WI38 (cell line): ENCODE results near the gene RECK.

Experiments used
- H3K4me3 ChIP-seq: 2 replicates; pipeline ENCODE4 v1.5.1; 2011; ENCODE audit warnings: low read depth, mild to moderate bottlenecking, control low read depth, low read length
- TF ChIP-seq, protein P1 (sequence below): IDR thresholded peaks from 2 replicates; pipeline ENCODE4 v1.5.1; 2012; ENCODE audit warnings: low read depth, mild to moderate bottlenecking, control low read depth, low read length

RECK gene

GRCh38 chr9:36101916-36102741, 65.4 kb downstream of the RECK start:
- H3K4me3 ChIP-seq, result no peak overlapping the region
- TF ChIP-seq, protein P1, sequence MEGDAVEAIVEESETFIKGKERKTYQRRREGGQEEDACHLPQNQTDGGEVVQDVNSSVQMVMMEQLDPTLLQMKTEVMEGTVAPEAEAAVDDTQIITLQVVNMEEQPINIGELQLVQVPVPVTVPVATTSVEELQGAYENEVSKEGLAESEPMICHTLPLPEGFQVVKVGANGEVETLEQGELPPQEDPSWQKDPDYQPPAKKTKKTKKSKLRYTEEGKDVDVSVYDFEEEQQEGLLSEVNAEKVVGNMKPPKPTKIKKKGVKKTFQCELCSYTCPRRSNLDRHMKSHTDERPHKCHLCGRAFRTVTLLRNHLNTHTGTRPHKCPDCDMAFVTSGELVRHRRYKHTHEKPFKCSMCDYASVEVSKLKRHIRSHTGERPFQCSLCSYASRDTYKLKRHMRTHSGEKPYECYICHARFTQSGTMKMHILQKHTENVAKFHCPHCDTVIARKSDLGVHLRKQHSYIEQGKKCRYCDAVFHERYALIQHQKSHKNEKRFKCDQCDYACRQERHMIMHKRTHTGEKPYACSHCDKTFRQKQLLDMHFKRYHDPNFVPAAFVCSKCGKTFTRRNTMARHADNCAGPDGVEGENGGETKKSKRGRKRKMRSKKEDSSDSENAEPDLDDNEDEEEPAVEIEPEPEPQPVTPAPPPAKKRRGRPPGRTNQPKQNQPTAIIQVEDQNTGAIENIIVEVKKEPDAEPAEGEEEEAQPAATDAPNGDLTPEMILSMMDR, result no peak

GRCh38 chr9:36102742-36103495, 66.2 kb downstream of the RECK start:
- H3K4me3 ChIP-seq, result no peak overlapping the region
- TF ChIP-seq, protein P1, result peak; percentile 40

DNA sequence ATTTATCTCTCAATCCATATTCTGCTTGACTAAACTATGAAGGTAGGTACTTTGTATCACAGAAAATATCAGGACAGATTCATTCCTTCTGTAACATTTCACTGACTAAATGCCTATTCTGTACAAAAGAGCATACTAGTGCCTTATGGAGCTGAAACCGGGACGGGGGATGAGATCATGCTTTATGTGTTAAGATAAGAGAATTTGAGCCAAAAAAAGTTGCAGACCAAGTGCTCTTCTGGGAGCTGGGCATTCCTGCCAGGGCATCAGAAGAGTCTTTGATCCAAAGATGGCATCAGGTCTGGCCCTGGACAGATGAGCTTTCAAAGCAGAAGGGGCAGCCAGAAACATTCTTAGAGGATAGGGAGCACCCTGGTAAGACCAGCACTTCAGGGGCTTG, 72.4 kb downstream of the RECK start:
- TF ChIP-seq, protein P1, result no peak
- H3K4me3 ChIP-seq, result no peak overlapping the region

DNA sequence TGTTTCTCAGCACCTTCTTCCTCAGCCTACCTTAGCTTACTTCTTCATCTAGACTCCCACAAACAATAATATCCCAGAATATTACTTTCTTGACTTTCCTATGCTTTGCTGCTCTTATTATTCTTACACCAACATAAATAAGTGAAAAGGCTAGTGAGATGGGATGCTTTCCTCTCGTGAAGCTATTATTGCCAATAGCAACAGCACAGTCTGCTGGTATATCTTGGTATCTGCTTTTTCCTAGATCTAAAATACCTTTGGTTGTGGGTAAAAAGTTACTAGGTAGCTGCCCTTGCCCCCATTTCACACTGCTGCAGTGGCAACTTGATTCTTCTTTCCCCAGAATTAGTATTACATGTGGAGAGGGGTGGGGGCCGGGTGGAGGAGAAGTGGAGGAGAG, 73.7 kb downstream of the RECK start:
- H3K4me3 ChIP-seq, result no peak overlapping the region
- TF ChIP-seq, protein P1, result no peak

- H3K4me3 ChIP-seq, result no peak overlapping the region
- TF ChIP-seq, protein P1, result no peak
These were observed 75.8 kb downstream of the RECK start for GRCh38 chr9:36112516-36112915.

DNA sequence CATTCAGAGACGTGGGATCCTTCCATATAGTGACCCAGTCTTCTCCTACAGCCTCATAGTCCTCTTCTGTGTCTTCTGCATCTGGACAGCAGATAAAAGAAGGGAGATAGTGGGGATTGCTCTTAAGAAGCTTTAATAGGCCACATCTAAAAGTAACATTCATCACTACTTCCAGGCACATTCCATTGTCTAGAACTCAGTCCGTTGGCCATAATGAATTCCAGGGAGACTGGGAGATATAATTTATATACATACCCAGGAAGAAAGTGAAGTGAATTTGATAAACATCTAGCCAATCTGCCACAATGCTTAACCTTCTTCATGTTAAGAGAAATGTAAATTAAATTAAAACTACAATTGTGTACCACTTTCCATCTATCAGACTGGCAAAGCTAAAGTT, 77.3 kb downstream of the RECK start:
- TF ChIP-seq, protein P1, result no peak

DNA sequence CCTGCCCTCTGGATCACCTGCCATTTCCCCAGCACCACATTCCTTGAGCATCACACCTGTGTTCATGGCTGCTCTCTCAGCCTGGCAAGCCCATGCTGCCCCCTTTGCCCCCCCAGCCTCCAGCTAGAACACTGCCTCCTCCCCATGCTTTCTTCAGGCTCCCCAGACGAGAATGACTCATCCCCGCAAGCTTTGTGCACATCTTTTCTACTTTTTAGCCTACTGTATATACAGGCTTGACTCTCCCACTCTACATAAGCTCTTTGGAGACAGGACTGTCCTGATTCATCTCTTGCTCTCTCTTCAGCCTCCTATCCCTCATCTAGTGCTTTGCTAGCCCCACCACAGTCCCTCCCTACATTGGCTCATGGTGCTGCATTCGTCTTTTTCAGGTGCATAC, 79.9 kb downstream of the RECK start:
- TF ChIP-seq, protein P1, result no peak
- H3K4me3 ChIP-seq, result no peak overlapping the region

More for the DNA sequence above, 77.3 kb downstream of the RECK start:
- H3K4me3 ChIP-seq, result no peak overlapping the region
